ENCODE results near the gene RSU1. TPM values are rescaled to one million over a fixed set of nuclear protein-coding genes. Genes with fewer than 3 reads are reported as not detected.

Gene RSU1
- total and polyA plus RNA-seq, 2 of the 13 experiments (the other 11 are each of a cell fraction or from before 2014, with no cell fraction given): 32.3 to 35.1 TPM

DNA sequence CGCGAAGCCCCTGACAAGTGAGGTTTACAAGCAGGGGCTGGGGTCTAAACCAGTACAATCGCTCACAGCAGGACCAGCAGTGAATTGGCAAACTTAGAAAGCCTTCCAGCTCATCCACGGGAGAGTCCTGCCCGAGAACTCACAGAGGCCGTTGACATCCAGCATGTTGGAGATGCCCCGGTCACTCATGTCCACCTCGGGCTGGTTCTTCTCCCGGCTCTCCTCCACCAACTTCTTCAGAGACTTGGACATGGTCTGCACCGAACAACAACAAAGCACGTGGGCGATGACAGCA lies 447 bp downstream of the RSU1 start (continued):
- TF ChIP-seq, protein P1, sequence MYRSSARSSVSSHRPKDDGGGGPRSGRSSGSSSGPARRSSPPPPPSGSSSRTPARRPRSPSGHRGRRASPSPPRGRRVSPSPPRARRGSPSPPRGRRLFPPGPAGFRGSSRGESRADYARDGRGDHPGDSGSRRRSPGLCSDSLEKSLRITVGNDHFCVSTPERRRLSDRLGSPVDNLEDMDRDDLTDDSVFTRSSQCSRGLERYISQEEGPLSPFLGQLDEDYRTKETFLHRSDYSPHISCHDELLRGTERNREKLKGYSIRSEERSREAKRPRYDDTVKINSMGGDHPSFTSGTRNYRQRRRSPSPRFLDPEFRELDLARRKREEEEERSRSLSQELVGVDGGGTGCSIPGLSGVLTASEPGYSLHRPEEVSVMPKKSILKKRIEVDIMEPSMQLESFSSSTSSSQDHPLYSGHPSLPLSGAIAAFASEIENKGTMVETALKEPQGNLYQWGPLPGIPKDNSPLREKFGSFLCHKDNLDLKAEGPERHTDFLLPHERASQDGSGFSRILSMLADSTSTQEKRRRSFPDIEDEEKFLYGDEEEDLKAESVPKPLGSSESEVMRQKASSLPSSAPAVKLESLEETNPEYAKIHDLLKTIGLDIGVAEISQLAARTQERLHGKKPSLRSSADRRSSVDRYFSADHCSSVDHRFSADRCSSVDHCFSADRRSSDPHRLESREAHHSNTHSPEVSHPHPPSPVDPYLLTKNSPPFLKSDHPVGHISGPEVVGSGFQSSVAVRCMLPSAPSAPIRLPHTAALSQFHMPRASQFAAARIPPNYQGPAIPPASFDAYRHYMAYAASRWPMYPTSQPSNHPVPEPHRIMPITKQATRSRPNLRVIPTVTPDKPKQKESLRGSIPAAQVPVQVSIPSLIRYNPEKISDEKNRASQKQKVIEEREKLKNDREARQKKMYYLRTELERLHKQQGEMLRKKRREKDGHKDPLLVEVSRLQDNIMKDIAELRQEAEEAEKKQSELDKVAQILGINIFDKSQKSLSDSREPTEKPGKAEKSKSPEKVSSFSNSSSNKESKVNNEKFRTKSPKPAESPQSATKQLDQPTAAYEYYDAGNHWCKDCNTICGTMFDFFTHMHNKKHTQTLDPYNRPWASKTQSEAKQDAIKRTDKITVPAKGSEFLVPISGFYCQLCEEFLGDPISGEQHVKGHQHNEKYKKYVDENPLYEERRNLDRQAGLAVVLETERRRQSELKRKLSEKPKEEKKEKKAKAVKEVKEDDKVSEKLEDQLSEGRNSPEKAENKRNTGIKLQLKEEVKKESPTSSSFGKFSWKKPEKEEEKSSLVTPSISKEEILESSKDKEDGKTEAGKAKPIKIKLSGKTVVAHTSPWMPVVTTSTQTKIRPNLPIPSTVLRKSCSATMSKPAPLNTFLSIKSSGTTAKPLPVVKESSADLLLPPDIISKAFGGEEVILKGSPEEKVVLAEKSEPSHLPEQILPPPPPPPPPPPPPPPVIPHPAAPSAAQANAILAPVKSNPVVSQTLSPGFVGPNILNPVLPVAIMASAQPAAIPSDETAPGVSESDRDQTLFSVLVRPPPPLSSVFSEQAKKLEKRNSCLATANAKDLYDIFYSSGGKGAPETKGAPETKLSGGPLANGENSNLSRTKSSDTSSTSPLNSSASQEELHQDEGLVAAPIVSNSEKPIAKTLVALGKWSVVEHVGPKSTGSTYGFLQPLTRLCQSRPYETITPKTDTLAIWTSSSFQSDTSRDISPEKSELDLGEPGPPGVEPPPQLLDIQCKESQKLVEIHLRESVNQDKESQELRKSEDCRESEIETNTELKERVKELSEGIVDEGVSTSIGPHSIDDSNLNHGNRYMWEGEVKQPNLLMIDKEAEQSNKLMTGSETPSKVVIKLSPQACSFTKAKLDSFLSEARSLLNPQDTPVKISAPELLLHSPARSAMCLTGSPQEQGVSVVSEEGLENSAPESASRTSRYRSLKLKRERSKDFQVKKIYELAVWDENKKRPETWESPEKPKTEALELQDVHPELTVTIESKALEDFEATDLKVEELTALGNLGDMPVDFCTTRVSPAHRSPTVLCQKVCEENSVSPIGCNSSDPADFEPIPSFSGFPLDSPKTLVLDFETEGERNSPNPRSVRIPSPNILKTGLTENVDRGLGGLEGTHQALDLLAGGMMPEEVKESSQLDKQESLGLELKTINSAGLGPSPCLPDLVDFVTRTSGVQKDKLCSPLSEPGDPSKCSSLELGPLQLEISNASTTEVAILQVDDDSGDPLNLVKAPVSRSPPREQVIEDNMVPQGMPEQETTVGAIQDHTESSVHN (CRISPR knock-in tag; IDR thresholded peaks at IDR 0.05): 0 out of 2 replicates have a peak, but pooled peaks have one; percentile 30
- TF ChIP-seq ZNF761 (CRISPR knock-in tag; conservative IDR thresholded peaks at IDR 0.05) (no peak), ZSCAN25 (CRISPR knock-in tag; IDR thresholded peaks at IDR 0.05) (no peak), ZNF253 (CRISPR knock-in tag; IDR thresholded peaks at IDR 0.05; ENCODE audit: borderline replicate concordance) (peak; percentile 90; the same call in 1 of the 2 replicates), KAT8 (CRISPR knock-in tag; IDR thresholded peaks at IDR 0.05) (no peak), MBNL3 (CRISPR knock-in tag; conservative IDR thresholded peaks at IDR 0.05) (no peak), ZNF878 (CRISPR knock-in tag; IDR thresholded peaks at IDR 0.05) (0 out of 2 replicates have a peak, but pooled peaks have one; percentile 35), ZNF138 (CRISPR knock-in tag; IDR thresholded peaks at IDR 0.05; ENCODE audit: low read depth) (no peak), MAFF (IDR thresholded peaks at IDR 0.05; ENCODE audit: low read depth, low read length) (no peak), XRCC5 (optimal IDR thresholded peaks at IDR 0.05; ENCODE audit: low read length) (no peak), ZSCAN21 (CRISPR knock-in tag; IDR thresholded peaks at IDR 0.05; ENCODE audit: borderline replicate concordance) (no peak)
- TF ChIP-seq, protein P2, sequence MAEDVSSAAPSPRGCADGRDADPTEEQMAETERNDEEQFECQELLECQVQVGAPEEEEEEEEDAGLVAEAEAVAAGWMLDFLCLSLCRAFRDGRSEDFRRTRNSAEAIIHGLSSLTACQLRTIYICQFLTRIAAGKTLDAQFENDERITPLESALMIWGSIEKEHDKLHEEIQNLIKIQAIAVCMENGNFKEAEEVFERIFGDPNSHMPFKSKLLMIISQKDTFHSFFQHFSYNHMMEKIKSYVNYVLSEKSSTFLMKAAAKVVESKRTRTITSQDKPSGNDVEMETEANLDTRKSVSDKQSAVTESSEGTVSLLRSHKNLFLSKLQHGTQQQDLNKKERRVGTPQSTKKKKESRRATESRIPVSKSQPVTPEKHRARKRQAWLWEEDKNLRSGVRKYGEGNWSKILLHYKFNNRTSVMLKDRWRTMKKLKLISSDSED (CRISPR knock-in tag; IDR thresholded peaks at IDR 0.05): 0 out of 2 replicates have a peak, but pooled peaks have one; percentile 41
- TF ChIP-seq, protein P3, sequence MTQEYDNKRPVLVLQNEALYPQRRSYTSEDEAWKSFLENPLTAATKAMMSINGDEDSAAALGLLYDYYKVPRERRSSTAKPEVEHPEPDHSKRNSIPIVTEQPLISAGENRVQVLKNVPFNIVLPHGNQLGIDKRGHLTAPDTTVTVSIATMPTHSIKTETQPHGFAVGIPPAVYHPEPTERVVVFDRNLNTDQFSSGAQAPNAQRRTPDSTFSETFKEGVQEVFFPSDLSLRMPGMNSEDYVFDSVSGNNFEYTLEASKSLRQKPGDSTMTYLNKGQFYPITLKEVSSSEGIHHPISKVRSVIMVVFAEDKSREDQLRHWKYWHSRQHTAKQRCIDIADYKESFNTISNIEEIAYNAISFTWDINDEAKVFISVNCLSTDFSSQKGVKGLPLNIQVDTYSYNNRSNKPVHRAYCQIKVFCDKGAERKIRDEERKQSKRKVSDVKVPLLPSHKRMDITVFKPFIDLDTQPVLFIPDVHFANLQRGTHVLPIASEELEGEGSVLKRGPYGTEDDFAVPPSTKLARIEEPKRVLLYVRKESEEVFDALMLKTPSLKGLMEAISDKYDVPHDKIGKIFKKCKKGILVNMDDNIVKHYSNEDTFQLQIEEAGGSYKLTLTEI (CRISPR knock-in tag; conservative IDR thresholded peaks at IDR 0.05): no peak
- TF ChIP-seq, protein P4, sequence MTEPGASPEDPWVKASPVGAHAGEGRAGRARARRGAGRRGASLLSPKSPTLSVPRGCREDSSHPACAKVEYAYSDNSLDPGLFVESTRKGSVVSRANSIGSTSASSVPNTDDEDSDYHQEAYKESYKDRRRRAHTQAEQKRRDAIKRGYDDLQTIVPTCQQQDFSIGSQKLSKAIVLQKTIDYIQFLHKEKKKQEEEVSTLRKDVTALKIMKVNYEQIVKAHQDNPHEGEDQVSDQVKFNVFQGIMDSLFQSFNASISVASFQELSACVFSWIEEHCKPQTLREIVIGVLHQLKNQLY (CRISPR knock-in tag; IDR thresholded peaks at IDR 0.05): no peak
- TF ChIP-seq, protein P5, sequence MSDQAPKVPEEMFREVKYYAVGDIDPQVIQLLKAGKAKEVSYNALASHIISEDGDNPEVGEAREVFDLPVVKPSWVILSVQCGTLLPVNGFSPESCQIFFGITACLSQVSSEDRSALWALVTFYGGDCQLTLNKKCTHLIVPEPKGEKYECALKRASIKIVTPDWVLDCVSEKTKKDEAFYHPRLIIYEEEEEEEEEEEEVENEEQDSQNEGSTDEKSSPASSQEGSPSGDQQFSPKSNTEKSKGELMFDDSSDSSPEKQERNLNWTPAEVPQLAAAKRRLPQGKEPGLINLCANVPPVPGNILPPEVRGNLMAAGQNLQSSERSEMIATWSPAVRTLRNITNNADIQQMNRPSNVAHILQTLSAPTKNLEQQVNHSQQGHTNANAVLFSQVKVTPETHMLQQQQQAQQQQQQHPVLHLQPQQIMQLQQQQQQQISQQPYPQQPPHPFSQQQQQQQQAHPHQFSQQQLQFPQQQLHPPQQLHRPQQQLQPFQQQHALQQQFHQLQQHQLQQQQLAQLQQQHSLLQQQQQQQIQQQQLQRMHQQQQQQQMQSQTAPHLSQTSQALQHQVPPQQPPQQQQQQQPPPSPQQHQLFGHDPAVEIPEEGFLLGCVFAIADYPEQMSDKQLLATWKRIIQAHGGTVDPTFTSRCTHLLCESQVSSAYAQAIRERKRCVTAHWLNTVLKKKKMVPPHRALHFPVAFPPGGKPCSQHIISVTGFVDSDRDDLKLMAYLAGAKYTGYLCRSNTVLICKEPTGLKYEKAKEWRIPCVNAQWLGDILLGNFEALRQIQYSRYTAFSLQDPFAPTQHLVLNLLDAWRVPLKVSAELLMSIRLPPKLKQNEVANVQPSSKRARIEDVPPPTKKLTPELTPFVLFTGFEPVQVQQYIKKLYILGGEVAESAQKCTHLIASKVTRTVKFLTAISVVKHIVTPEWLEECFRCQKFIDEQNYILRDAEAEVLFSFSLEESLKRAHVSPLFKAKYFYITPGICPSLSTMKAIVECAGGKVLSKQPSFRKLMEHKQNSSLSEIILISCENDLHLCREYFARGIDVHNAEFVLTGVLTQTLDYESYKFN (CRISPR knock-in tag; conservative IDR thresholded peaks at IDR 0.05): no peak

All from HepG2 (cell line).